GM19324 (cell line): ENCODE measurements around the gene BAD.
"Not testable (repeated sequence)": the region's sequence is repeated elsewhere in the genome, so short reads cannot be mapped to it uniquely, and the experiment has no call there.

ENCODE experiments used
- ATAC-seq: cut with Tn5 transposase; IDR thresholded peaks from one replicate; pipeline ENCODE4 v1.9.1; 2021; ENCODE audit warnings: mild to moderate bottlenecking, moderate library complexity; ENCODE audit not compliant: unreplicated experiment, low FRiP score

BAD gene

GRCh38 chr11:64315667-64316526 is 31.4 kb upstream of the BAD start:
- ATAC-seq = not testable (repeated sequence)

GRCh38 chr11:64314805-64315561 is 30.5 kb upstream of the BAD start:
- ATAC-seq = no peak

DNA sequence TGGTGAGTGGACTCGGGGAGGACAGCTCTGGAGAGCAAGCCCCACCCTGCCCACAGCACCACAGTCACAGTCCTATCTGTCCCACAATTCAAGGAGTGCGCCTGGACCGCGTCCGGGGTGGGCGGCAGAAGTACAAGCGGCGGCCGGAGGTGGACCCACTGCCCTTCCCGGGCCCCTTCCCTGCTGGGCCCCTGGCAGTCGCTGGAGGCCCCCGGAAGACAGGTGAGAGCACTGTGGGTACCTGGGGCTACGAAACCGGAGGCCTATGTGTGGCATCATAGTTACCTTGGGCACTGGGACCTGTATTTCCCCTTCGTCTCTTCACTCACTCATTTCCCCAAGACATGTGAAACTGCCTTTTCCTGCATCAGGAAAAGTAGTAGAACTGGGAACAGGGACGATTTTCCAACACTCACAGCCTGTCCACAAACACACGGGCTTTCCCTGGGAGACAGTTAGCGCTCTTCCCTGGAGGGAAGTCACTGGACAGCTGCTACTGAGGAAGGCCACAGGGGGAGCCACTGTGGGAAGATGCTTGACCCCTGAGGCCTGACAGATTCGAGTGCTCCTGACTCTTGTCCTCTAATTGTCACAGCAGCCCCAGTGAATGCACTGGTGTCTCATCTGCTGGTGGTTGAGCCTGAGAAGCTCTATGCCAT is 29.8 kb upstream of the BAD start:
- no peak for ATAC-seq

- ATAC-seq = no peak
Measured at GRCh38 chr11:64313491-64314145, 29.2 kb upstream of the BAD start.

- no peak for ATAC-seq
Measured at GRCh38 chr11:64312947-64313346, 28.5 kb upstream of the BAD start.

GRCh38 chr11:64307795-64308194 is 23.3 kb upstream of the BAD start:
- not testable (repeated sequence) for ATAC-seq

- no peak for ATAC-seq
Measured at GRCh38 chr11:64306876-64307622, 22.6 kb upstream of the BAD start.

- ATAC-seq = no peak
Measured at GRCh38 chr11:64306563-64306875, 22.1 kb upstream of the BAD start.

- ATAC-seq = peak; percentile 31
Measured at GRCh38 chr11:64305691-64306562, 21.5 kb upstream of the BAD start.

DNA sequence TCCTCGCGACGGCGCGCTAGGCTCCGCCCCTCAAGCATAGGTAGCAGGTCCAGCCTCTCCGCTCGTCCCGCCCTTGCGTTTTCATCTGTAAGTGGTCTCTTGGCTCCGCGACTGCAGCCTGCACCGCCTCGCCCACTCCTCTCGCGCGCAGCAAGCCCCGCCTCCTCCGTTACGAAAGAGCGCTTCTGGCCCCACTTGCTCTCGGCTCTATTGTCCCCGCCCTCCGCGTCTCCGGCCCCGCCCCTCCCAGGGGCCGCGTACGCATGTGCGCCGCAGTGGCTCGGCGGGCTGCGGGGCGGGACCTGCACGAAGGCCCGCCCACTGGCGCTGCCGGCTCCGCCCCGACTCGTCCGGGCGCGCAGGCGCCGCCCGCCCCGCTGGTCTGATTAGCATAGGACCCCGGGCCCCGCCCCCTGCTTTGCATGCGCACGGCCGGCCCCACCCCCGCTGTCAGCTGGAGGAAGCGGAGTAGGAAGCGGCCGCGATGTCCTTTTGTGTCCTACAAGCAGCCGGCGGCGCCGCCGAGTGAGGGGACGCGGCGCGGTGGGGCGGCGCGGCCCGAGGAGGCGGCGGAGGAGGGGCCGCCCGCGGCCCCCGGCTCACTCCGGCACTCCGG is 20.7 kb upstream of the BAD start, which contains the start of gene ESRRA:
ESRRA (plus strand) TSS at position 450 of the 616 bp plus-strand sequence. CDS start 1,656 bp downstream, outside the sequence.
- ATAC-seq = peak; percentile 84

DNA sequence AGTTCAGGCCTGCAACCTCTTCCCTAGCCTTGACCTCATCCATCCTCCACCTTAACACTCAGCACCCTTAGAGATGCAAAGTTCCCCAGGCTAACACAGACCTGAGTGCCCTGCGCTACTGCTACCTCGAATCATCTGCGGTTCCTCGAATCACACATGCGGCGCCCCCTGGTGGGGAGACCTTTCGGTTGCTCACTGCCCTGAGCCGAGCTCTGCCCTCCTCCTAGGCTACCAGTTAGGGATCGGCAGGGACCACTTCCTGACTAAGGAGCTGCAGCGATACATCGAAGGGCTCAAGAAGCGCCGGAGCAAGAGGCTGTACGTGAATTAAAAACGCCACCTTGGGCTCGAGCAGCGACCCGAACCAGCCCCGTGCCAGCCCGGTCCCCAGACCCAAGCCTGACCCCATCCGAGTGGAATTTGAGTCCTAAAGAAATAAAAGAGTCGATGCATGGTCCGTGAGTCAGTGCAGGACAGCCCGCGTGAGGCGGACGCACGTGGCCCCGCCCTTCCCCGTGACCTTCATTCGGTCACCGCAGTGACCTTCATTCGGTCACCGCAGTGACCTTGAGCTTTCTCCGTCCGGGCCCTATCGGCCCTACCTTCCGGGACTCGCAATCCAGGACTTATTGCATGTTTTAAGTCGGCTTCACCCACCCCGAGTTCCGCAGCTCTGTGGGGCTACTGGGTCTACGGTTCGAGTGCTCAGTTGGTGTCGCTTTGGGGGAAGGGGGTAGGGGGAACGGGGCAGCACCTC is 20.0 kb upstream of the BAD start:
- peak; percentile 24 for ATAC-seq

DNA sequence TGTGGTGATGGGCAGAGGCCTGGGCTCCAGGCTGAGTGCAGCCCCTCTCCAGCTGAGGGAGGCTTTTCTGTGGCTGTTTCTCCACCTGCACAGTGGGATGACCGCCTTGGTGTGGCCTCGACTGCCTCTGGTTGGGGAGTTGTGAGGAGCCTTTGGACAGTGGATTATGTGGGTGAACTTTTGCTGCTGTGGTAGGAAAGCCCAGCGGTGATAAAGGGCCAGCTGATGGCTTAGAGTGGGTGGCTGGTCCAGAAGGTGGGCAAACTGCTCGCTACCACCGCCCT is 19.5 kb upstream of the BAD start:
- ATAC-seq = no peak

DNA sequence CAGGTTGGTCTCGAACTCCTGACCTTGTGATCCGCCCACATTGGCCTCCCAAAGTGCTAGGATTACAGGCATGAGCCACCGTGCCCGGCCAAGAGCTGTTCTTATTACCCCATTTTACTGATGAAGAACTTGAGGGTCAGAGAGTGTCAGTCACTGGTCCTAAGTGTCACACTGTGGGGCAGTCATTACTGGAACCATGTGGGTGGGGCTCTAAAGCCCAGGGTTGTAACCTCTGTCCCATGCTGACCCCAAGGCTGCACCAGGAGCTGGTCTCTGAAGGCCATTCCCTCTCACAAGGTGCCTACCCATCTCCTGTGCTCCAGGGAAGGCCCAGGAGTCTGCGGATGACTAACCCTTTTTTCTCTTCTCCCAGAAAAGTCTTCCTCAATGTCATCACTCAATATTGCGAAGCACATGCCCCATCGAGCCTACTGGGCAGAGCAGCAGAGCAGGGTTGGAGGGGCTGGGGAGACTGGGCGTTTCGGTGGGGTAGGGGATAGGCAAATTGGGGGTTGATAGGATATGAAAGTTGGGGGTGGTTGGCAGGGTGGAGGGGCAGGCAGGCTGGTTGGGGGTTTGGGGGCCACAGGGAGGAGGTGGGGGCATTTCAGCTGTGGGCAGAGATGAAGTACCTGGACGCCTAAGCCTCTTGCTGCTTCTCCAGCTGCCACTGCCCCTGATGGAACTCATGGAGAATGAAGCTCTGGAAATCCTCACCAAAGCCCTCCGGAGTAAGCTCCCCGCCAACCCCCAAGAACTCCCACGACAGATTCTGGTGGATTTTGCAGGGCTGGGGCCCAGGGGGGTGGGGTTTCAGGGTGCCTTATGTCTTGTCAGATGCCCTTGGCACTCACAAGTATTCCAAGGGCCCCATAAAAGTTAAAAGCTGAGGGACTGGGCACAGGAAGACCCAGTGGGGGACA is 18.9 kb upstream of the BAD start:
- no peak for ATAC-seq

DNA sequence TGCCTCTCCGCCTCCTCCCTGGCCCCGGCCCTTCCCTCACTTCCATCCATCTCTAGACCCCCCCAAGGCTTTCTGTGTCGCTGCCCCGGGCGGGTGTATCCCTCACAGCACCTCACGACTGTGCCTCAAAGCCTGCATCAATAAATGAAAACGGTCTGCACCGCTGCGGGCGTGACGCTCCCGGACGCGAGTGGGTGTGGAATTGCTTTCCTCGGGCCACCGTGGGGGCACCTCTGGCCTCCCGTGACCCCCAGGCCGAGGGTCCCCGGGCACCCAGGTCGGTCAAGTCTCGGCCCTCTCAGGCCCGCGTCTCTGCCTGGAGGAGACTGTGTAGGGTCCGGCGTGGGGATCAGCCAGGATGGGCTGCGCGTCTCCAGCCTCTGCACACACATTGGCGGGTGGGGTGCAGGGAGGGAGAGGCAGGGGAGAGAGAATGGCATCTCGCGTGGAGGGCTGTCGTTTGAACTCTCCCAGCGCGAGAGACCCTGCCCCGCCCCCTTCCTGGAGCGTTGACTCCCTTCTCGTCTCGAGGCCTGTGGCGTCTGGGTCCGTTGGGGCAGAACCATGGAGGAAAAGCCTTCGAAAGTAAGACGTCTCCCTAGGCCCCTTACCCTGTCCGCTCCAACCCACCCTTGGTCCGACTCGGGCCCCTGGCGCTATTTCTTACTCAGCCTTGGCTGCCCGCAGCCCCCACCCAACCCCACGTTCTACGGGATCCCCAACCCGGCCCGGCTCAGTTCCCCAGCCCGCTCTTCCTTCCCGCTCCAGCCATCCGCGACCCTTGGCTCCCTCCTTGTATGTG is 15.6 kb upstream of the BAD start, which contains the start of gene CATSPERZ:
CATSPERZ (plus strand) TSS at position 512 of the 802 bp plus-strand sequence; CDS start at position 565, 53 bp downstream.
- no peak for ATAC-seq

DNA sequence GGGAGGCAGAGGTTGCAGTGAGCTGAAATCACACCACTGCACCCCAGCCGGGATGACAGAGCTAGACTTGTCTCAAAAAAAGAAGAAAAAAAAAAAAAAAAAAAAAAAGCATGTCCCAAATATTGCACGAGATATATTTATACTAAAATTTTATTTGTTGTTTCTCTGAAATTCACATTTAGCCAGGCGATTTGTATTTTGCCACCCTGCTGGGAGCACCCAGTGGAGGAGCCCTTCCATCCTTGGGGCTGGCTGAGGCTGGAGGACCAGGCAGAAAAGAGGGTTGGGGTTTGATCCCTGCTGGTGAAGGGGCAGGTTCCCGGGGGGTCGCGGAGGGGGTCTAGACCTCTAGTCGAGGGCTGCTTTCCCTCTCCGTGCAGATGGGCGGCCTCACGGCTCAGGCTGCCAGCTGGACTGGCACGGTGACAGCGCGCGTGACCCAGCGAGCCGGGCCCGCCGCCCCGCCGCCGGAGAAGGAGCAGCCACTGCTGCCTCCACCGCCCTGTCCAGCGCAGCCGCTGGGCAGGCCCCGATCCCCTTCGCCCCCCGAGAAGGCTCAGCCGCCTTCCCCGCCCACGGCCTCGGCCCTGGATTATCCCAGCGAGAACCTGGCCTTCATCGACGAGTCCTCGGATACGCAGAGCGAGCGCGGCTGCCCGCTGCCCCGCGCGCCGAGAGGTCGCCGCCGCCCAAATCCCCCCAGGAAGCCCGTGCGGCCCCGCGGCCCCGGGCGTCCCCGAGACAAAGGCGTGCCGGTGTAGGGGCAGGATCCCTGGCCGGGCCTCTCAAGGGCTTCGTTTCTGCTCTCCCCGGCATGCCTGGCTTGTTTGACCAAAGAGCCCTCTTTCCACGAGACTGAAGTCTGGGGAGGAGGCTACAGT is 14.7 kb upstream of the BAD start:
- no peak for ATAC-seq
